ENCODE results near the gene ALOX5.
"Not testable (repeated sequence)": the region's sequence is repeated elsewhere in the genome, so short reads cannot be mapped to it uniquely, and the experiment has no call there.

Gene ALOX5

DNA sequence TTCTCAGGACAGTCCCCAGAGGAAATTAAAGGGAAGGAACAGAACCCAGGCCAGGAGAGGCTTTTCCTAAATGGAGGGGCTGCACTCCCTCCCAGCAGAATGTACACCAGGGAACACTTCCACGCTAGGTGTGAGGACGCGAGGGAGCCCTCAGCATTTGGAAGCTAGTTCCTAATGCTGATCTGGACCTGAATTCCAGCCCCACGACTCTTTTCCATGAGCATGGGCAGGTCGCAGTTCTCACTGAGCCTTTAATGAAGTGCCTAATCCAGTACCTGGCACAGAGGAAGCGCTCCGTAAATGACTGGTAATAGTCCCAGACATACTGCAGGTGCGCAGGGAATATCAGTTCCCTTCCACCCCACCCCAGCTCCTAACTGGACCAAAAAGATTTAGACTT is 1.1 kb downstream of the ALOX5 start:
- DNase-seq, result no peak

DNA sequence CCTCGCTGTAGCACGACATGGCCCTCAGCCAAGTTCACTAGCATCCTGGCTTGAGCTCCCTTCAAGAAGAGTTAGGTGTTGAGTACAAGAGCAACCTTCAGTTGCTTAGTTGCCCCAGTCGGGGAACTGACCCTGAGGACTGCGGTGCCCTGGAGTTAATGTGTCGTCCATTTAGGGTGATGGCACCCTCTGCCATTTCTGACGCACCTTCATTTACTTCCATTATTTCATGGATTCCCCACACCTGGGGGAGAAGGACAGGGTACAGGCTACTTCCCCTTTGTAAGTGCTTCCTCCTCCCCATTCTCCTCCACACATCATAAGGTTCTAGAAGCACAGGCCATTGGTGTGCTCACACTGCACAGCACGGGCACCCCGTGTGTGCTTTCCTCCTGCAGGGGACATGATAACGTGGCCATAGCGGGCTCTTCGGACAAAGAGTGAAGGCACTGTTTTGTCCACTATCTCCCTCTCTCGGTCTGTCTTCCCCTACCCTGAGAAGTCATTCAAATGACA is 1.8 kb downstream of the ALOX5 start:
- DNase-seq, result no peak

- DNase-seq, result no peak
Measured at GRCh38 chr10:45376371-45376801, 2.4 kb downstream of the ALOX5 start.

DNA sequence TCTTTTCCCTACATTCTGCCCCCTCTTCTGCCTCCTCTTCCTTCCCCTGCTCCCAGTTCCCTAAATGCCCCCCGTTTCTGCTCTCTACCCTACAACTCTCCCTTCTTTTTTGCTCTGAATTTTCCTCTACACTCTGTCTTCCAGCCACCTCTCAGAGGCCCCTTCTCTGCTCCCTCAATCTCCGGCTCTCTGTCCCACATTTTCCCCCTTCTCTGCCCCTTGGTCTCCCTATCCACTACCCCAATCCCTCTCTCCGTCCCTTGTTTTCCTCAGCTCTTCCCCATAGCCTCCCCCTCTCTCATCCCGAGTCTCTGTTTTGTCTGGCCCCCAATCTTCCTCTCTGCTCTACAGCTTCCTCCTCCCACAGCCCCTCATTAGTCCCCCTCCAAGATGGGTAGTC is 3.3 kb downstream of the ALOX5 start:
- no peak for DNase-seq

DNA sequence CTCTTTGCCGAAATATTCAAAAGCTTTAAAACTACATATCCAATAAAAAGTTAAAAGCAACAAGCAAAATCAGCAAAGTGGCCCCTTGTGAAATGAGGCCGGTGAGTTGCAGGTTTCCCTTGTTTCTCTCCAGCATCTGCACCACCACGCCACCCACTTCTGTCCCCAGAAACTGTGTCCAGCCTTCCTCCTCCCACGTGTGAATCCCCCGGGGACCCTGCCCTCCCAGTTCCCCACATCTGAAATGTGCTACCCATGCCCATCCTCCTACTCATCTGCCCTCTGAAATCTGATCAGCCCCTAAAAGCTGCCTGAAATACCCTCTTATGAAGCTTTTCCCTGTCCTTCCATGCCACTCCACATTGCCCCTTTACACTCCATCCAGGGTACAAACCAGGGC is 3.8 kb downstream of the ALOX5 start:
- no peak for DNase-seq

GRCh38 chr10:45378914-45379726 is 5.1 kb downstream of the ALOX5 start:
- no peak for DNase-seq

DNA sequence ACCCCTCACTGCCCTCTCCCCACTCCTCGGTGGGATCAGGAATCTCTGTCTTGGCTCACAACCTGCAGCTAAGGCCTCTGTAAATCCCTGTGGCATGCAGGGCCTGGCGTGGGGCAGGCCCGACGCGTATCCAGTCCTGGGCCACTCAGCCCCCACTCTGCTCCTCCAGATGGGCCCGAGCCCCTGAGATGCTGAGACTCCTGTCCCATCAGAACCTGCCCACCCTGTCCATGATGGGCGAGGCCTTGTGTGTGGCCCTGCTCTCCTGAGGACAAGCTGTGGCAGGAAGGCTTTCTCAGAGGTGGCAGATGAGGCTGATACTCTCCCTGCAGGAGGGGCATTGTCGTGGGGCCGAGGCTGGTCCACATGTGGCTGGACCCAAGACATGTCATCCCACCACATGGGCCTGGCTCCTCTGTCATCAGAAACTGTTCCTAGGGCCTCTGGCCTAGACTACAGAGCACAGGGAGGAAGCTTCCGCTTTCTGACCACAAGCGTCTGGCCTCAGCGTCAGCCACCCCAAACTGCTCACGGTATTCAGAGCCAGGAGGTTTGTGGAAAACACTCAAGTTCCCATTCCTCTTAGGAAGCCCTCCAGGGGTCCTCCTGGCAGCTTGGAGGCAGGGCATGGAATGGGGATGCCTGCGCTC is 6.0 kb downstream of the ALOX5 start:
- no peak for DNase-seq

- no peak for DNase-seq
Measured at GRCh38 chr10:45380903-45381620, 7.0 kb downstream of the ALOX5 start.

DNA sequence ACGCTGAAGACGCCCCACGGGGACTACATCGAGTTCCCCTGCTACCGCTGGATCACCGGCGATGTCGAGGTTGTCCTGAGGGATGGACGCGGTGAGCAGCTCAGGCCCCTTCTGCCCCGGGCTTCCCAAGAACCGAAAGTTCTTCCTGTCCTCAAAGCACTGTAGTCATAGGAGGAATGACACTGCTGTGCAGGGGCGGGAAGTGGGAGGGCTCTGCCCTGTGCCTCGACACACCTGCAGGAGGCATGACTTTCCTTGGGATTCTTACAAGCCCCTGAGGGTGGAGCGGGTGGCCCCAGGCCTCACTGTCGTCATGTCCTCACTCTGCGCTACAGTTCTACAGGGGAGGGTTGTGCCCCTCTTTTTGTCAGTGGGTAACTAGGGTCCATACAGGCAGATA is 8.6 kb downstream of the ALOX5 start:
- no peak for DNase-seq

GRCh38 chr10:45383682-45384330 is 9.8 kb downstream of the ALOX5 start:
- DNase-seq, result no peak

- no peak for DNase-seq
Measured at GRCh38 chr10:45386657-45387056, 12.6 kb downstream of the ALOX5 start.

DNA sequence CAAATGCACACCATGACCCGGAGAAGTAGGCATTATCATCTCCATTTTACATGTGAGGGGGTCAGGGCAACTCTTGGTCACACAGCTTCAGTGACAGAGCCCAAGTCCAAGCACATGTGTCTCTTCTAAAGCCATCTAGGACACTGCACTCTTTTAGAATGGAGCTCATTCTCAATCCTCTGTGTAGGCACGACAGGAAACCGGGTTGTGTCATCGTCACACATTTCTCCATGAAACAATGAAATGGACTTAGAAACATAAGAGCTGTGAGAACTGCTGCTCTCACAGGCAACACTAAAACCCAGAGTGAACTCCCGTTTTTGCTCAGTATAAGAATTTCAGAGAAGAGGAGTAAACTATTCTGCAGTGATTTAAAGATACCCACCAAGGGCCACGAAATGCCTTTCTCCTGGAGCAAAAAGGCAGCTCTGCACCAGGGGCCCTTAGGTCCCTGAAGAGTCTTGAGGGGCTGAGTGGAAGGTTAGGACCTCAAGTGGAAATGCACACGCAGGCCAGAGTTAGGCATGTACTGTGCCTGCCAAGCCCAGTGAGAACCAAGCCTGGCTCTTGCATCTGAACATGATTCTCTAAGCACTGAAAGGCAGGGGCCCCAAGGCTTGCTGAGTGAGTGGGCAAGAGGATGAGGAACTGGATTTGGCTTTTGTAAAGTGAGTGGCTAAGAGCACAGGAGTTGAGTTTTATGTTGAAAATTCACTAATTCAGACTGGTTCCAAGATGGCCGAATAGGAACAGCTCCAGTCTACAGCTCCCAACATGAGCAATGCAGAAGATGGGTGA is 13.3 kb downstream of the ALOX5 start:
- no peak for DNase-seq

GRCh38 chr10:45389671-45390070 is 15.7 kb downstream of the ALOX5 start:
- not testable (repeated sequence) for DNase-seq

- not testable (repeated sequence) for DNase-seq
Measured at GRCh38 chr10:45391636-45392035, 17.6 kb downstream of the ALOX5 start.

DNA sequence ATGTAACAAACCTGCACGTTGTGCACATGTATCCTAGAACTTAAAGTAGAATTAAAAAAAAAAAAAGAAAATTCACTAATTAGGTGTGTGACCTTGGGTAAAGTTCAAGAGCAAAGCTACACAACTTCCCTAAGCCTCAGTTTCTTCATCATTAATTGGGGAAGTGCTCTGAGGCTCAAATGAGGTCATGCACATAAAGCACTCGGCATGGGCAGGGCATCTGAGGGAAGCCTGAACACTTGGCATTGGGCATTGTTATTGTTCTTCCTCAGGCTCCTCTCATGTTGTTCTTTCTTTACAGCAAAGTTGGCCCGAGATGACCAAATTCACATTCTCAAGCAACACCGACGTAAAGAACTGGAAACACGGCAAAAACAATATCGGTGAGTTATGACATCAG is 21.5 kb downstream of the ALOX5 start:
- DNase-seq, result no peak

DNA sequence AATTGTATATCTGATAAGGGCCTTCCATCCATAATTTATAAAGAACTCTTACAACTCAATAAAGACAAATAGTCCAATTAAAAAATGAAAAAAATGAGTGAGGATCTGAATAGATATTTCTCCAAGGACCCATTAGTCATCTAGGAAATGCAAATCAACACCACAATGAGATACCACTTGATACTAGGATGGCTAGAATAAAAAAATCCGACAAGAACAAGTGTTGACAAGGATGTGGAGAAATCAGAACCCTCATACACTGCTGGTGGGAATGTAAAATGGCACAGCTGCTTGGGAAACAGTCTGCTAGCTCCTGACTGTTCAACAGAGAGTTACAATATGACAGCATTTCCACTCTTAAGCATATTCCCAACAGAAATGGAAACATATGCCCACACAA is 24.6 kb downstream of the ALOX5 start:
- DNase-seq, result no peak

- DNase-seq, result no peak
Measured at GRCh38 chr10:45399113-45399512, 25.1 kb downstream of the ALOX5 start.

- no peak for DNase-seq
Measured at GRCh38 chr10:45403151-45403550, 29.1 kb downstream of the ALOX5 start.

GRCh38 chr10:45404087-45404769 is 30.2 kb downstream of the ALOX5 start:
- no peak for DNase-seq

DNA sequence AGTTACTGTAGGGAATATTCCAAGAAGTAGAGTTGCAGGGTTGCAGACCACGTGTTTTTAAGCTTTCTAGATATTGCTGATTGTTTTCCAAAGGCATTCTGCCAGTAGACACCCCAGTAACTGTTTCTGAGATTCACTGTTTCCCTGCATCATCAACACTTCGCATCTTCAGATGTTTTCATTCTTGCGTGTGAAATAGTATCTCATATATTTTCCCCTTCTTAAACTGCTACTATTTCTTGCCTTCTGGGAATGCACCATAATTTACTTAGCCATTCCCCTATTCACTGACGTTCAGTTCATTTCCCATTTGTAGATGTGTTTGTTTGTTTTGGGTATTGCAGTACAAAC is 30.7 kb downstream of the ALOX5 start:
- no peak for DNase-seq

- no peak for DNase-seq
Measured at GRCh38 chr10:45407542-45407941, 33.5 kb downstream of the ALOX5 start.
